Smooth muscle cell (in vitro differentiated cells): ENCODE results near the gene TNFRSF18. TPM values are rescaled to one million over a fixed set of nuclear protein-coding genes. Genes with fewer than 3 reads are reported as not detected.

Source experiments
- DNase-seq: peaks from one replicate; lab custom pipeline; 2025; ENCODE audit not compliant: unreplicated experiment; lab: John Stamatoyannopoulos, UW
- H2AFZ ChIP-seq: fragments of 200-600 bp; sonication (generic); 2 replicates; pipeline ENCODE4 v1.6.0; 2016; ENCODE audit warnings: antibody characterized with exemption, low read depth, mild to moderate bottlenecking
- H3F3A ChIP-seq: fragments of 200-600 bp; sonication (generic); 2 replicates; pipeline ENCODE4 v1.6.0; 2017; ENCODE audit warnings: antibody characterized with exemption, low read depth
- H3K27ac ChIP-seq: fragments of 200-600 bp; sonication (generic); 2 replicates; pipeline ENCODE4 v1.5.1; 2016; ENCODE audit warnings: low read depth, mild to moderate bottlenecking
- H3K27me3 ChIP-seq: fragments of 200-600 bp; sonication (generic); 2 replicates; pipeline ENCODE4 v1.6.1; 2016; ENCODE audit warnings: low read depth, mild to moderate bottlenecking
- H3K36me3 ChIP-seq: fragments of 200-600 bp; sonication (generic); 2 replicates; pipeline ENCODE4 v1.5.1; 2016; ENCODE audit warnings: low read depth
- H3K4me1 ChIP-seq: fragments of 200-600 bp; sonication (generic); 2 replicates; pipeline ENCODE4 v1.5.1; 2016; ENCODE audit warnings: low read depth
- H3K4me2 ChIP-seq: fragments of 200-600 bp; sonication (generic); 2 replicates; pipeline ENCODE4 v1.6.0; 2016; ENCODE audit warnings: mild to moderate bottlenecking
- H3K4me3 ChIP-seq: fragments of 200-600 bp; sonication (generic); 2 replicates; pipeline ENCODE4 v1.5.1; 2016; ENCODE audit warnings: mild to moderate bottlenecking
- H3K79me2 ChIP-seq: fragments of 200-600 bp; sonication (generic); 2 replicates; pipeline ENCODE4 v1.6.0; 2016; ENCODE audit warnings: low read depth, mild to moderate bottlenecking
- H3K9ac ChIP-seq: fragments of 200-600 bp; sonication (generic); 2 replicates; pipeline ENCODE4 v1.6.0; 2016; ENCODE audit warnings: low read depth
- H3K9me3 ChIP-seq: fragments of 200-600 bp; sonication (generic); replicated peaks from 2 replicates; pipeline ENCODE4 v1.5.1; 2016; ENCODE audit warnings: low read depth
- H4K20me1 ChIP-seq: fragments of 200-600 bp; sonication (generic); 2 replicates; pipeline ENCODE4 v1.6.0; 2016; ENCODE audit warnings: low read depth
- CTCF ChIP-seq: fragments of 200-600 bp; sonication (generic); IDR thresholded peaks from 2 replicates; pipeline ENCODE4 v1.5.1; 2017; ENCODE audit warnings: borderline replicate concordance, mild to moderate bottlenecking, antibody characterized with exemption; ENCODE audit not compliant: insufficient read depth, poor library complexity, severe bottlenecking
- WGBS: methylation state at CpG from one replicate; pipeline ENCODE4 v1.1.7; 2016; ENCODE audit warnings: low lambda C conversion rate; 5-methylcytosine and 5-hydroxymethylcytosine counted together
- polyA plus RNA-seq: library from polyadenylated mRNA; unstranded; fragments of >200 nt; fragmentation: Nextera tagmentation; extraction: Ambion mirVana; gene quantifications from 2 replicates; pipeline ENCODE4 v1.2.1, GENCODE V29; 2016
- total RNA-seq: library from RNA; depleted of rRNA; stranded (reverse); fragments of >200 nt; gene quantifications from 2 replicates; pipeline ENCODE4 v1.2.3, GENCODE V29; 2014

The TNFRSF18 gene
- total and polyA plus RNA-seq, 2 experiments from 2014 or later, result 4.8 to 12.2 TPM

DNA sequence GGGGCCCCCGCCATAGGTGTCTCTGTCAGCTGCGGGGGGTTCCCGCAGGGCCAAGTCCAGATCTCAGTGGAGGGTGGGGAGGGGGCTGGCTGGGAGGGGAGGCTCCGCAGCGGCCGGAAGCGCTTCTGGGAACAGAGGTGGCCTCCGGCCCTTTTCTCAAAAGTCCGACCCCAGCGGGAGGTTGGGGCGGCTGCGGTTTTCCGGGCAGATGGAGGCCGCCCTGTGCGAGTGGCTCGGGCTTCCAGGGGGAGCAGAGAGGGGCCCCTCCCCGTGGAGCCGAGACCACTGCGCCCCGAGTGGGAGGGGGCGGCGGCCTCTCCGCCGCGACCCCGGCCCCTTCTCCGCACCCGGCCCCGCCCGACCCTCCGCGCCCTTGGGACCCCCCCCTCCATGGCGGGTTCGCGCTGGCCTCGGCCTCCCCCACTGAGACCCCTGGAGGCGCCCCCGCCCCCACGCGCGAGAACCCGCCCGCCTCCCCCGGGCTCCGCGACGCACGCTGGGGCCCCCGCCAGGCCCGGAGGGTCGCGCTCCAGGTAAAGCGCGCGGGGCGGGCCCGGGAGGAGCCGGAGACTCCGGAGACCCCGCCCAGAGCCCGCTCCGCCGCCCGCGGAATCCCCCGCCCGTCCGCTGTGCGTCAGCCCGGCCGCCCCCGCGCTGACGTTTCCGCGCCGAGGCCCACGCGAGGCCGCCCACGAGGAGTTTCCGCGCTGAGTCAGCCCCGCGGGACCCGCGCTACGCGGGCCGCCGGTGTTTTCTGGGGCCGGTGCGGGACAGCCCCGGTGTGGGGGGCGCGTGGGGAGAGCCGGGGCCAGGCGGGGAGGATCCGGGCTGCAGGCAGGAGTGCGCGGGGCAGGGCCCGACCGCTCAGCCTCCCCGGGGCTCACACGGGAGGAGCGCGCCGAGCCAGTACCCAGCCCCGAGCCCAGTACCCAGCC is 5.2 kb downstream of the TNFRSF18 start:
- Histone ChIP-seq H3K4me2 (peak overlapping the region; percentile 81), H2AFZ (no peak overlapping the region)

GRCh38 chr1:1199961-1200875 is 6.2 kb downstream of the TNFRSF18 start:
- Histone ChIP-seq H3K27me3 (no peaks in the 10 kb centered on the region), H3K9me3 (no peaks in the 10 kb centered on the region), H3K9ac (peak overlapping the region; percentile 75), H3K4me2 (peak overlapping the region; percentile 81), H3K4me3 (peak overlapping the region; percentile 52), H3F3A (no peaks in the 10 kb centered on the region), H2AFZ (no peak overlapping the region), H3K36me3 (no peaks in the 10 kb centered on the region), H3K27ac (peak overlapping the region; percentile 19), H4K20me1 (no peaks in the 10 kb centered on the region), H3K4me1 (no peaks in the 10 kb centered on the region), H3K79me2 (no peaks in the 10 kb centered on the region)
- no peak for DNase-seq
- TF ChIP-seq CTCF, result no peak
- WGBS, result 92% methylated on average over 30 of the region's 31 CpGs

More for the DNA sequence above, 5.2 kb downstream of the TNFRSF18 start:
- H3K4me3 ChIP-seq, result peak overlapping the region; percentile 52
- peaks cover 2% of the 10 kb centered on the region for H3K4me1 ChIP-seq
- H3F3A ChIP-seq, result no peaks in the 10 kb centered on the region
- no peaks in the 10 kb centered on the region for H4K20me1 ChIP-seq
- no peaks in the 10 kb centered on the region for H3K9me3 ChIP-seq
- H3K9ac ChIP-seq, result peak overlapping the region; percentile 75
- H3K36me3 ChIP-seq, result no peaks in the 10 kb centered on the region
- peak; percentile 72 for DNase-seq
- TF ChIP-seq CTCF, result no peak
- no peaks in the 10 kb centered on the region for H3K27me3 ChIP-seq
- no peaks in the 10 kb centered on the region for H3K79me2 ChIP-seq
- 7% methylated on average over 12 of the region's 109 CpGs for WGBS
- H3K27ac ChIP-seq, result peak overlapping the region; percentile 19

DNA sequence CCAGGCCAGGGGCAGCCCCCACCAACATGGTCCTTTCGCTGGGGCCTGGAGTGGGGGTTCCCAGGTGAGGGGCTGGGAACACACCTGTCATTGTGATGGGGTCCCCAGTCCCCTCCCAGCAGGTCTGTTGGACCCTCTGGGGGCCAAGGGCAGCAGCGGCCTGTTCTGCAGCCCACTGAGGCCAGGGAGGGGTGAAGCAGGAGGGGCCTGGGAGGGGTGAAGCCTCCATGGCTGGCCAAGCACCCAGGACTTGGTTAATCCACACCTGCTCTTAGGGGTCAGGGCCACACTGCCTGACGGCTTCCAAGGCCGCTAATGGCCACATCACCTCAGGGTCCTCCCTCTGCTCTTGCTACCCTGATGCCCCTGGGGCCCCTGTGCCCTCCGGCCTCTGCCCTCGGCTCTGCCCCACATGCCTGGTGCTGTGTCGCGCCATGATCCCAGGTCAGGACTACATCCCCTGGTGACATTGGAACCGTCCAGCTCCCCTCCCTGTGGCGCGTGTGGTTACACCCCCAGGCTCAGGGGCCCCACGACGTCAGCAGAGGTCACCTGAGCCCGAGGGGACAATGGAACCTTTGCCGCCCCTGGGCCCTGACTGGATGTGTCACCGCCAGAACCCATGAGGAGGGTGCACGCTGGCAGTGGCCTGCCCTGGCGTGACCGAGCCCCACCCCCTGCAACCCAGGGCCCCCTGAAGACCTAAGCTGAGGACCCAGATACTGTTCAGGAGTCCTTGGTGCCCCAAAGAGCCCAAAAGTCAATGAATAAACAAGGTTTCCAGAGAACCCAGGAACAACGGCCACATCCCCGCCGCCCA is 7.0 kb downstream of the TNFRSF18 start:
- H3F3A ChIP-seq, result no peaks in the 10 kb centered on the region
- H4K20me1 ChIP-seq, result no peaks in the 10 kb centered on the region
- no peak overlapping the region for H2AFZ ChIP-seq
- no peaks in the 10 kb centered on the region for H3K36me3 ChIP-seq
- H3K79me2 ChIP-seq, result no peaks in the 10 kb centered on the region
- 90% methylated on average over 22 of the region's 22 CpGs for WGBS
- no peaks in the 10 kb centered on the region for H3K27me3 ChIP-seq
- H3K4me3 ChIP-seq, result no peak overlapping the region
- TF ChIP-seq CTCF, result no peak
- H3K27ac ChIP-seq, result no peak overlapping the region
- no peaks in the 10 kb centered on the region for H3K4me1 ChIP-seq
- no peak for DNase-seq
- no peaks in the 10 kb centered on the region for H3K9me3 ChIP-seq
- H3K9ac ChIP-seq, result no peak overlapping the region
- H3K4me2 ChIP-seq, result no peak overlapping the region
